ENCODE results near the gene BLOC1S3.

DNA sequence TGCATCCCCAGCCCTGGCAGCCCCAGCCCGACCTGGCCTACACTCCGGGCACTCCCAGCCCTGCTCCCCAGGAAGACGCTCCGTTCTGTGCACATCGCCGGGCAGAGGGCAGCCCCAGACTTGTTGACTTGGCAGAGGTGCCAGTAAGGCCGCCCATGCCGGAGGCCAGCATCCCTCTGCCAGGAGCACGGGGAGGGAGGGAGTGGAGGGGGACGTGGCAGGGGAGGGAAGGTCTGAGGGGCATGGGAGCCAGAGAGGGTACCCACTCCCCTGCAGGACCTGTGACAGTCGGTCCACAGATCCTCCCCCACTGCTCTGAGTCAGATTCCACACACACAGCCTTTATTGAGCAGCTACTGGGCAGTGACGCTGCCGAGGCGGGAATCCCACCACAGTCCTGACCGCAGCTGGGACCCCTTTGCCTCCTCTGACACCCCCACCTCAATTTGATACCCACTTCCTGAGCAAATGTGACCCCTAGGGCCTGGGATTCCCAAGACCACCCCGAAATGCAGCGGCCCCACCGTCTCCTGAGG lies 15.9 kb upstream of the BLOC1S3 start:
- TF ChIP-seq, protein P1, sequence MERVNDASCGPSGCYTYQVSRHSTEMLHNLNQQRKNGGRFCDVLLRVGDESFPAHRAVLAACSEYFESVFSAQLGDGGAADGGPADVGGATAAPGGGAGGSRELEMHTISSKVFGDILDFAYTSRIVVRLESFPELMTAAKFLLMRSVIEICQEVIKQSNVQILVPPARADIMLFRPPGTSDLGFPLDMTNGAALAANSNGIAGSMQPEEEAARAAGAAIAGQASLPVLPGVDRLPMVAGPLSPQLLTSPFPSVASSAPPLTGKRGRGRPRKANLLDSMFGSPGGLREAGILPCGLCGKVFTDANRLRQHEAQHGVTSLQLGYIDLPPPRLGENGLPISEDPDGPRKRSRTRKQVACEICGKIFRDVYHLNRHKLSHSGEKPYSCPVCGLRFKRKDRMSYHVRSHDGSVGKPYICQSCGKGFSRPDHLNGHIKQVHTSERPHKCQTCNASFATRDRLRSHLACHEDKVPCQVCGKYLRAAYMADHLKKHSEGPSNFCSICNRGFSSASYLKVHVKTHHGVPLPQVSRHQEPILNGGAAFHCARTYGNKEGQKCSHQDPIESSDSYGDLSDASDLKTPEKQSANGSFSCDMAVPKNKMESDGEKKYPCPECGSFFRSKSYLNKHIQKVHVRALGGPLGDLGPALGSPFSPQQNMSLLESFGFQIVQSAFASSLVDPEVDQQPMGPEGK (CRISPR knock-in tag; IDR thresholded peaks at IDR 0.05; ENCODE audit: borderline replicate concordance): no peak
- TF ChIP-seq PPARA (CRISPR knock-in tag; IDR thresholded peaks at IDR 0.05; ENCODE audit: borderline replicate concordance): no peak
- TF ChIP-seq CSDC2 (CRISPR knock-in tag; IDR thresholded peaks at IDR 0.05): no peak
- no peak for TF ChIP-seq ISL1 (CRISPR knock-in tag; IDR thresholded peaks at IDR 0.05)
- TF ChIP-seq TOX (CRISPR knock-in tag; IDR thresholded peaks at IDR 0.05; ENCODE audit: borderline replicate concordance): no peak
- TF ChIP-seq, protein P2, sequence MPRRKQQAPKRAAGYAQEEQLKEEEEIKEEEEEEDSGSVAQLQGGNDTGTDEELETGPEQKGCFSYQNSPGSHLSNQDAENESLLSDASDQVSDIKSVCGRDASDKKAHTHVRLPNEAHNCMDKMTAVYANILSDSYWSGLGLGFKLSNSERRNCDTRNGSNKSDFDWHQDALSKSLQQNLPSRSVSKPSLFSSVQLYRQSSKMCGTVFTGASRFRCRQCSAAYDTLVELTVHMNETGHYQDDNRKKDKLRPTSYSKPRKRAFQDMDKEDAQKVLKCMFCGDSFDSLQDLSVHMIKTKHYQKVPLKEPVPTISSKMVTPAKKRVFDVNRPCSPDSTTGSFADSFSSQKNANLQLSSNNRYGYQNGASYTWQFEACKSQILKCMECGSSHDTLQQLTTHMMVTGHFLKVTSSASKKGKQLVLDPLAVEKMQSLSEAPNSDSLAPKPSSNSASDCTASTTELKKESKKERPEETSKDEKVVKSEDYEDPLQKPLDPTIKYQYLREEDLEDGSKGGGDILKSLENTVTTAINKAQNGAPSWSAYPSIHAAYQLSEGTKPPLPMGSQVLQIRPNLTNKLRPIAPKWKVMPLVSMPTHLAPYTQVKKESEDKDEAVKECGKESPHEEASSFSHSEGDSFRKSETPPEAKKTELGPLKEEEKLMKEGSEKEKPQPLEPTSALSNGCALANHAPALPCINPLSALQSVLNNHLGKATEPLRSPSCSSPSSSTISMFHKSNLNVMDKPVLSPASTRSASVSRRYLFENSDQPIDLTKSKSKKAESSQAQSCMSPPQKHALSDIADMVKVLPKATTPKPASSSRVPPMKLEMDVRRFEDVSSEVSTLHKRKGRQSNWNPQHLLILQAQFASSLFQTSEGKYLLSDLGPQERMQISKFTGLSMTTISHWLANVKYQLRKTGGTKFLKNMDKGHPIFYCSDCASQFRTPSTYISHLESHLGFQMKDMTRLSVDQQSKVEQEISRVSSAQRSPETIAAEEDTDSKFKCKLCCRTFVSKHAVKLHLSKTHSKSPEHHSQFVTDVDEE (CRISPR knock-in tag; IDR thresholded peaks at IDR 0.05): no peak
- TF ChIP-seq ARNTL (CRISPR knock-in tag; IDR thresholded peaks at IDR 0.05; ENCODE audit: borderline replicate concordance, low read depth): no peak
- no peak for TF ChIP-seq RARB (CRISPR knock-in tag; IDR thresholded peaks at IDR 0.05)
- no peak for TF ChIP-seq GLIS3 (CRISPR knock-in tag; IDR thresholded peaks at IDR 0.05)
- TF ChIP-seq ZNF8 (CRISPR knock-in tag; IDR thresholded peaks at IDR 0.05): no peak
- no peak for TF ChIP-seq ZFP30 (CRISPR knock-in tag; IDR thresholded peaks at IDR 0.05)
- no peak for TF ChIP-seq ZNF70 (CRISPR knock-in tag; IDR thresholded peaks at IDR 0.05)
- no peak for TF ChIP-seq OSR1 (CRISPR knock-in tag; IDR thresholded peaks at IDR 0.05)
- TF ChIP-seq, protein P3, sequence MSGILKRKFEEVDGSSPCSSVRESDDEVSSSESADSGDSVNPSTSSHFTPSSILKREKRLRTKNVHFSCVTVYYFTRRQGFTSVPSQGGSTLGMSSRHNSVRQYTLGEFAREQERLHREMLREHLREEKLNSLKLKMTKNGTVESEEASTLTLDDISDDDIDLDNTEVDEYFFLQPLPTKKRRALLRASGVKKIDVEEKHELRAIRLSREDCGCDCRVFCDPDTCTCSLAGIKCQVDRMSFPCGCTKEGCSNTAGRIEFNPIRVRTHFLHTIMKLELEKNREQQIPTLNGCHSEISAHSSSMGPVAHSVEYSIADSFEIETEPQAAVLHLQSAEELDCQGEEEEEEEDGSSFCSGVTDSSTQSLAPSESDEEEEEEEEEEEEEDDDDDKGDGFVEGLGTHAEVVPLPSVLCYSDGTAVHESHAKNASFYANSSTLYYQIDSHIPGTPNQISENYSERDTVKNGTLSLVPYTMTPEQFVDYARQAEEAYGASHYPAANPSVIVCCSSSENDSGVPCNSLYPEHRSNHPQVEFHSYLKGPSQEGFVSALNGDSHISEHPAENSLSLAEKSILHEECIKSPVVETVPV (CRISPR knock-in tag; IDR thresholded peaks at IDR 0.05): no peak
